GM15510 (cell line): Measurements from ENCODE around the gene DCLK1.

Experiments
- POLR2A ChIP-seq: IDR thresholded peaks from 3 replicates; pipeline ENCODE4 v1.6.1; 2011; ENCODE audit warnings: borderline replicate concordance; ENCODE audit not compliant: insufficient read length; ENCODE audit errors: extremely low read depth

Gene DCLK1

DNA sequence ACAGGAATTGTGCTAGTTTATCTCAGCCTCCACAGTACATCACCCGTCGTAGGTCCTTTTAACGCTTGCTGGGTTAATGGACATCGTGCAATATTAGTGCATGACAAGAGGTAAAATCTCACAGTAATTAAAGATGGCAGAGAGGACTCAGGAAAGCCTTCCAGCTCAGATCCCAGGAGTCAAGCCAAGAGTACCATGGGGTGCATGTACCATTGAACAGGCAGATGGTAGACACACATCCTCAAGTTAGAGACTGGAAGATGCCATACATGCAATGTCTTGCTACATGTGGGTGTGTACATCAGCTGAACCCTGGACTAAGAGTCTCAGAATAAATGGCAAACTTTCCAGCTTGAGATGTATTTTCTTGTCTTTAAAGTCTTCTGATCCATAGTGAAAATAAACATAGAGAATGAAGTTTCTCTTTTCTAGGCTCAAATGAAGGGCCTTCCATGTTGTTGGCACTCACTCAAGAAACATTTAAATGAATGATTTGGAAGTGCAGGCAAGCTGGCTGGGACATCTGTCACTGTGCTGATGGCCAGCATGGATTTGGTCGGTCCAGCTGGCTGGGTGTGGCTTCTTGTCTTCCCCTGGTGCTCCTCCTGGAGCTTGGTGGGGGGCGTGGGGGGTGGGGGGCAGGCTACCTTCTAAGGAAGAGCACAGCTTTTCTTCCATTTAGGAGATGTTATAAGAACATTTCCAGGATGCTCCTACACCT, 363.8 kb downstream of the DCLK1 start:
- TF ChIP-seq POLR2A, result no peak

DNA sequence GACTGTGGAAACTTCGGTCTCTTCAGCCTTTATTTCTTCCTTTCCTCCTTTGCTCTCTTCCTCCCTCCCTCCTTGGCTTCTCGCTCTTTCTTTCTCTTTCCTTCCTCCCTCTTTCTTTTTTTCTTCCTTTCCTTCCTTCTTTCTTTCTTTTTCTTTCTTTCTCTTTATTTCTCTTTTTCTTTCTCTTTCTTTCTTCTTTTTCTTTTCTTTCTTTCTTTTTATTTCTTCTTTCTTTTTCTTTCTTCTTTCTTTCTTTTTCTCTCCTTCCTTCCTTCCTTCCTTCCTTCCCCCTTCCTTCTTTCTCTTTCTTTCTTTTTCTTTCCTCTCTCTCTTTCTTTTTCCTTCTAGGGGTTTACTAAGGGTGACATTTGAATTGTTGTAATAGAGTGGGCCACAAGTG, 364.5 kb downstream of the DCLK1 start:
- TF ChIP-seq POLR2A, result no peak

DNA sequence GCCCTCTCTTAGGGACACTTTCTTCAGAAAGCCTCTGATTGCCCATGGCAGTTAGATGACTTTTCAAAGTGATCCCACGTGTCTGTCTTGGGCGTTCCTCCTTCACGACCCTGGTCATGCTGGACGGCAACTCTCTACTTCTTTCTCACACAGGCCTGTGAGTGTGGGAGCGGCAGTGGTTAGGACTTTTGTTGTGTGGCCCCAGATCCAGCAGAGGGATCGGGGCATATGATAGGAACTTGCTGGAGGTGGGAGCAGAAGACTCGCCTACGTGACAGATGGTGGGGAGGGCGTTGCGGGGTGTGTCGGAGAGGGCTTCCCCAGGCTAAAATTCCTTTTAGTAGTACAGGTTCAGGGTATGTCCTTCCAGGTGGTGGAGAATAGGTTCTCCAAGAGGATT, 365.2 kb downstream of the DCLK1 start:
- TF ChIP-seq POLR2A, result no peak

DNA sequence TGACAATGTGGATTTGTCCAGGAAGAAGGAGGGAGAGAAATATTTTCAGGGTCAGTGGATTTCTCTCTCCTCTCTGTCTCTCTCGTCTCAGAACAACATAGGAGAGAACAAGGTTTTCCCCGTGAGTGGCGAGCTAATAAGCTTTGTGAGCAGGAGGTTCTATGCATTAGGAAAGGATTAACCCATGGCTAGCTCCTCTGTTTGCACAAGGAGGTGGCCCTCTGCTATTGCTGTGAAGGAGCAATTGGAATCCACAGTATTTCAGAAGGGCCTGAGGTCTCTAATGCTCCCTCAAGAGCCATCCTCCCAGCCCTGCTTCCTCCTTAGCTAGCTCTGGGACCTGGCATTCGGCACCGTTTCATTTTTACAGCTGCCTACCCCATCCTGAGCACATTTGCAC, 365.8 kb downstream of the DCLK1 start:
- no peak for TF ChIP-seq POLR2A

DNA sequence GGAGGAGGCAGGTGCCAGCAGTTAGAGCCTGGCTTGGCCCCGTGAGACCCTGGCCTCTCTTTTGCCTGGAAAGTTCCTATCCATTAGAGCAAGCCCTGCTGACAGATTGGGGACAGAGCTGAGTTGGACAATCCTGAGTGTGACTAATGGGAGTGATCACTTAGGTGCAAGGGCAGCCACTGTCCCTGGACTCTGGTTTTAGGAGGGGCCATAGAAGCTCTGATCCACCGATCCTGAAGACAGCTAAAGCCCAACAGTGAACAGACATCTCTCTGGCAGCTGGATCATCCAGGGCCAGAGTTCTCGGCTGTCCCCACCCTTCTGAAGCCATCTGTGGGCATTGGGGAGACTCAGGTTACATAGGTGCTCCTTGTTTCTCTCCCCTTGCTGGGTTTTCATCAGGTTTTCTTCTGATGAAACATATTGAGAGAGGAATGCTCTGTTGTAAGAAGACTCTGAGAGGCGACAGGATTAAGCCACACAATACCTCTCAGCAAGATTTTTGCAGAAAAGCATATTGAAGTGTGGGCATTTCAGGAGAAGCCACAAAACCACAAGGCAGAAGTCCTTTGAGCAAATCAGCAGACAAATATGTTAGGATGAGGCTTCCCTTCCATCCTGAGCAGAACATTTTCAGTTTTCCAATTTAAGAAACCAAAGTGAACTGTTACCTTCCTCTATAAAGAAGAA, 366.7 kb downstream of the DCLK1 start:
- no peak for TF ChIP-seq POLR2A

DNA sequence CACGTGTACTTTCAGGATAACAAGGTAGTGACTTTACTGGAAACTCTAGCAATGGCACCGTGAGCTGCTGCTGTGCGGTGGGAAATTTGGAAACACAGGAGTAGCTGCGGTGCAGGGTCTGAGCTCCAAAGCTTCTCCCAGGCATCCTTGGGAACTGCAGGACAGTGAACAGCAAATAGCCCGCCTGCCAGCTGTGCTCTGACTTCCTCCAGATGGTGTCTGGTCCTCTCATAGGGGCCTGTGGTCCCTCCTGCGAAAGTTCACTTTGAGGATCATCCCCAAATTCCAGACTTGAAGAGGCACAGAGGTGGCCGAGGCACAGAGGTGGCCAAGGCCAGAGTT, 367.4 kb downstream of the DCLK1 start:
- TF ChIP-seq POLR2A, result no peak

DNA sequence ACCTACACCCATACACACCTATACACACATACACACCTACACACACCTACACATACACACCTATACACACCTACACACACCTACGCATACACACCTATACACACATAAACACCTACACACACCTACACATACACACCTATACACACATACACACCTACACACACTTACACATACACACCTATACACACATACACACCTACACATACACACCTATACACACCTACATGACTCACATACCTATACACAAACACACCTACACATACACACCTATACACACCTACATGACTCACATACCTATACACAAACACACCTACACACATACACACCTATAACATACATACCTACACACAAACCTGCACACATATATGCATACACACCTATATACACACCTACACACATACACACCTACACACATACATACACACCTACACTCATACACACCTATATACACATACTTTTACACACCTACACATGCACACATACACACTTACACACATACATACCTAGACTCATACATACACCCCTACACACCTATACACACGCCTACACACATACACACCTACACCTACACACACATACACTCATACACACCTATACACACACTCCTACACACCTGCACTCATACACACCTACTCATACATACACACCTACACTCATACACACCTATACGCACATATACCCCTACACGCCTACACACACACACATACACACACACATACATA, 368.0 kb downstream of the DCLK1 start:
- no peak for TF ChIP-seq POLR2A

- no peak for TF ChIP-seq POLR2A
These were observed 369.5 kb downstream of the DCLK1 start for GRCh38 chr13:35761440-35762252.

- TF ChIP-seq POLR2A, result no peak
These were observed 370.4 kb downstream of the DCLK1 start for GRCh38 chr13:35760735-35761281.

DNA sequence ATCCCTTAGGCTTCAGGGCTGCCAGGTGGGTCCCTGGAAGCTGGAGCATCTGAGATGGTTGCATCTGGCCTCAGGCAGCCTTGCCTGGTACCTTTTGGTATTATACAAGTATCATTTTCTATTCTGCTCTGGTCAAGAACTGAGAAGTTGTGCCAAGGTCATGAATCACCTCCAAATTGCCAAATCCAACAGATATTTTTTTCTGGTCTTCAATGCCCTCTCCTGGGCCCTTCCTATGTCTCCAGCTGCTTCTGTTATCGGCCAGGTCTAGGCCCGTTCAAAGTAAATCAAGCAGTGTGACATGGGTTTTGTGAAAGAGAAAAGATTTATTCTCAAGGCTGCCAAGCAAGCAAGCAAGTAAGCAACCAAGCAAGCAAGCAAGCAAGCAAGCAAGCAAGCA, 383.6 kb downstream of the DCLK1 start:
- no peak for TF ChIP-seq POLR2A

GRCh38 chr13:35744566-35745178, 386.5 kb downstream of the DCLK1 start:
- no peak for TF ChIP-seq POLR2A

DNA sequence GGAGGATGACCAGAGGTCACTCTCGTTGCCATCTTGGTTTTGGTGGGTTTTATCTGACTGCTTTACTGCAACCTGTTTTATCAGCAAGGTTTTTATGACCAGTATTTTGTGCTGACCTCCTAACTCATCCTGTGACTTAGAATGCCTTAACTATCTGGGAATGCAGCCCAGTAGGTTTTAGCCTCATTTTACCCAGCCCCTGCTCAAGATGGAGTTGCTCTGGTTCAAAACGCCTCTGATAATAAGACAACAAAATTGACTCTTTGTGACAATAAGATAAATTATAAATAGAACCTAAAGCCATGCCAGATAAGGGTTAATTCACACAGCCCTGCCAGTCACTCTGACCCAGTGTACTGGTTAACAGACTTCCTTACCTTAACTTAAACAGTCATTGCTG, 387.0 kb downstream of the DCLK1 start:
- TF ChIP-seq POLR2A, result no peak

- no peak for TF ChIP-seq POLR2A
These were observed 388.0 kb downstream of the DCLK1 start for GRCh38 chr13:35743165-35743564.

DNA sequence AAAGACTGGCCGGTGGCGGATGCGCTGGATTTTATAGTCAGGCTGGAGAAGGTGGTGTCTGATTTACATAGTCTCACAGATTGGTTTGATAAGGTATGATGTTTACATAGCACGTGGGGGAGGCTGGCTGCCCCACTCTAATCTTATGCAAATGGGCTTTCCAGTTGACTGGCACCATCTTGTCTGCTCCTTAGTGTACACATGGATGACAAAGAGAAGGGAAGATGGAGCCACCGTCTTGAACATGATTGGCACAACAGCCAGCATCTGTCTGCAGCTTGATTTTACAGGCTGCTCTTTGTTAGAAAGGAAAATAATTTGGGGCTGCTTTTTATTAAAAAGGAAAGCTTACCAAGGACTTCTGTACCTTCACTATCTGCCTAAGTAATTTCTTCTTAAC, 389.5 kb downstream of the DCLK1 start:
- TF ChIP-seq POLR2A, result no peak
